Colonic mucosa (tissue), 4 donors: ENCODE measurements around the gene PRKAG2. TPM values are rescaled to one million over a fixed set of nuclear protein-coding genes. Genes with fewer than 3 reads are reported as not detected.

Experiments
- DNase-seq: peaks from one replicate; pipeline ENCODE4 v3.0.0-alpha.2; 2020
- H3K27ac ChIP-seq: fragments of 200-600 bp; one replicate; pipeline ENCODE4 v1.8.0; 2021
- H3K27me3 ChIP-seq: fragments of 200-600 bp; one replicate; pipeline ENCODE4 v1.8.0; 2021
- H3K36me3 ChIP-seq: fragments of 200-600 bp; one replicate; pipeline ENCODE4 v1.8.0; 2021
- H3K4me1 ChIP-seq: fragments of 200-600 bp; one replicate; pipeline ENCODE4 v1.8.0; 2021; ENCODE audit warnings: mild to moderate bottlenecking
- H3K4me3 ChIP-seq: fragments of 200-600 bp; one replicate; pipeline ENCODE4 v1.8.0; 2021
- H3K9ac ChIP-seq, 2 donors: one replicate each; pipeline ENCODE4 v1.7.0; 2013; ENCODE audit warnings: control low read depth in 2 of 2, low read depth in 2 of 2, low read length in 2 of 2
- H3K9me3 ChIP-seq: fragments of 200-600 bp; one replicate; pipeline ENCODE4 v1.8.0; 2021
- intact Hi-C: fragments of 100-400 bp; cut with DNase I; formaldehyde crosslinking; loops from one replicate; pipeline ENCODE4 v1.14.1; 2022
- total RNA-seq, 2 donors: library from RNA; stranded (reverse); fragmentation: NEBNext Ultra II Directional in 1 of 2; extraction: Animal tissue kit (Norgen Biotek cat#: 25700) in 1 of 2; gene quantifications; one replicate each; pipeline ENCODE4 v1.2.1, GENCODE V29; 2021
- TF ChIP-seq, protein P1 (sequence below): fragments of 200-600 bp; IDR thresholded peaks from one replicate; pipeline ENCODE4 v1.8.0; 2022; ENCODE audit warnings: antibody characterized with exemption, mild to moderate bottlenecking
- donor health status: healthy.
- donor health status: DM: no; HTN: no; CAD: no.
- donor health status: DM: no; HTN: no; CAD: no.

PRKAG2 gene
- total RNA-seq, 2 donors from 2014 or later, result 36.3 to 42.0 TPM

GRCh38 chr7:151728286-151728660, 148.6 kb downstream of the PRKAG2 start:
- H3K9ac ChIP-seq, result no peak overlapping the region
- H3K4me3 ChIP-seq, result no peak overlapping the region
- intact Hi-C loops, result no loop called here
- no peaks in the 10 kb centered on the region for H3K36me3 ChIP-seq
- H3K27ac ChIP-seq, result no peak overlapping the region
- H3K4me1 ChIP-seq, result peaks cover 5% of the 10 kb centered on the region
- H3K9me3 ChIP-seq, result no peaks in the 10 kb centered on the region
- no peak for DNase-seq
- no peaks in the 10 kb centered on the region for H3K27me3 ChIP-seq
- TF ChIP-seq, protein P1, sequence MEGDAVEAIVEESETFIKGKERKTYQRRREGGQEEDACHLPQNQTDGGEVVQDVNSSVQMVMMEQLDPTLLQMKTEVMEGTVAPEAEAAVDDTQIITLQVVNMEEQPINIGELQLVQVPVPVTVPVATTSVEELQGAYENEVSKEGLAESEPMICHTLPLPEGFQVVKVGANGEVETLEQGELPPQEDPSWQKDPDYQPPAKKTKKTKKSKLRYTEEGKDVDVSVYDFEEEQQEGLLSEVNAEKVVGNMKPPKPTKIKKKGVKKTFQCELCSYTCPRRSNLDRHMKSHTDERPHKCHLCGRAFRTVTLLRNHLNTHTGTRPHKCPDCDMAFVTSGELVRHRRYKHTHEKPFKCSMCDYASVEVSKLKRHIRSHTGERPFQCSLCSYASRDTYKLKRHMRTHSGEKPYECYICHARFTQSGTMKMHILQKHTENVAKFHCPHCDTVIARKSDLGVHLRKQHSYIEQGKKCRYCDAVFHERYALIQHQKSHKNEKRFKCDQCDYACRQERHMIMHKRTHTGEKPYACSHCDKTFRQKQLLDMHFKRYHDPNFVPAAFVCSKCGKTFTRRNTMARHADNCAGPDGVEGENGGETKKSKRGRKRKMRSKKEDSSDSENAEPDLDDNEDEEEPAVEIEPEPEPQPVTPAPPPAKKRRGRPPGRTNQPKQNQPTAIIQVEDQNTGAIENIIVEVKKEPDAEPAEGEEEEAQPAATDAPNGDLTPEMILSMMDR, result no peak

- H3K4me1 ChIP-seq, result peaks cover 5% of the 10 kb centered on the region
- no peak overlapping the region for H3K9ac ChIP-seq
- intact Hi-C loops, result no loop called here
- H3K4me3 ChIP-seq, result no peak overlapping the region
- H3K9me3 ChIP-seq, result no peaks in the 10 kb centered on the region
- DNase-seq, result peak; percentile 45
- TF ChIP-seq, protein P1, result no peak
- no peaks in the 10 kb centered on the region for H3K36me3 ChIP-seq
- no peaks in the 10 kb centered on the region for H3K27me3 ChIP-seq
- no peak overlapping the region for H3K27ac ChIP-seq
These were observed 149.2 kb downstream of the PRKAG2 start for GRCh38 chr7:151727579-151728285.

GRCh38 chr7:151726652-151727578, 150.0 kb downstream of the PRKAG2 start:
- H3K27me3 ChIP-seq, result no peaks in the 10 kb centered on the region
- intact Hi-C loops, result no loop called here

GRCh38 chr7:151725844-151726651, 150.9 kb downstream of the PRKAG2 start:
- H3K36me3 ChIP-seq, result no peaks in the 10 kb centered on the region
- DNase-seq, result no peak
- intact Hi-C loops, result no loop called here
- no peak overlapping the region for H3K4me3 ChIP-seq
- no peaks in the 10 kb centered on the region for H3K9me3 ChIP-seq
- H3K27ac ChIP-seq, result no peak overlapping the region
- TF ChIP-seq, protein P1, result no peak
- H3K4me1 ChIP-seq, result peaks cover 5% of the 10 kb centered on the region
- no peaks in the 10 kb centered on the region for H3K27me3 ChIP-seq
- H3K9ac ChIP-seq, result no peak overlapping the region

More at GRCh38 chr7:151726652-151727578, 150.0 kb downstream of the PRKAG2 start:
- Histone ChIP-seq H3K27ac (no peak overlapping the region), H3K36me3 (no peaks in the 10 kb centered on the region), H3K9ac (no peak overlapping the region), H3K4me1 (peaks cover 5% of the 10 kb centered on the region), H3K9me3 (no peaks in the 10 kb centered on the region), H3K4me3 (no peak overlapping the region)
- DNase-seq, result no peak
- TF ChIP-seq, protein P1, result no peak
